OCI-LY1 (cell line): ENCODE data around the gene COL6A3.

Experiments
- EZH2 ChIP-seq: fragments of 200-600 bp; sonication (generic), shearing (Covaris generic); IDR thresholded peaks from 2 replicates; pipeline ENCODE4 v1.8.0; 2017; ENCODE audit warnings: borderline replicate concordance, mixed run types, mild to moderate bottlenecking, antibody characterized with exemption, low read length, moderate library complexity, mixed read lengths
- TF ChIP-seq, protein P1 (sequence below): fragments of 200-600 bp; sonication (generic), shearing (Covaris generic); IDR thresholded peaks from 2 replicates; pipeline ENCODE4 v1.5.1; 2017; ENCODE audit warnings: mild to moderate bottlenecking, antibody characterized with exemption, low read length, moderate library complexity, mixed read lengths

- no peak for TF ChIP-seq EZH2
- TF ChIP-seq, protein P1, sequence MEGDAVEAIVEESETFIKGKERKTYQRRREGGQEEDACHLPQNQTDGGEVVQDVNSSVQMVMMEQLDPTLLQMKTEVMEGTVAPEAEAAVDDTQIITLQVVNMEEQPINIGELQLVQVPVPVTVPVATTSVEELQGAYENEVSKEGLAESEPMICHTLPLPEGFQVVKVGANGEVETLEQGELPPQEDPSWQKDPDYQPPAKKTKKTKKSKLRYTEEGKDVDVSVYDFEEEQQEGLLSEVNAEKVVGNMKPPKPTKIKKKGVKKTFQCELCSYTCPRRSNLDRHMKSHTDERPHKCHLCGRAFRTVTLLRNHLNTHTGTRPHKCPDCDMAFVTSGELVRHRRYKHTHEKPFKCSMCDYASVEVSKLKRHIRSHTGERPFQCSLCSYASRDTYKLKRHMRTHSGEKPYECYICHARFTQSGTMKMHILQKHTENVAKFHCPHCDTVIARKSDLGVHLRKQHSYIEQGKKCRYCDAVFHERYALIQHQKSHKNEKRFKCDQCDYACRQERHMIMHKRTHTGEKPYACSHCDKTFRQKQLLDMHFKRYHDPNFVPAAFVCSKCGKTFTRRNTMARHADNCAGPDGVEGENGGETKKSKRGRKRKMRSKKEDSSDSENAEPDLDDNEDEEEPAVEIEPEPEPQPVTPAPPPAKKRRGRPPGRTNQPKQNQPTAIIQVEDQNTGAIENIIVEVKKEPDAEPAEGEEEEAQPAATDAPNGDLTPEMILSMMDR, result no peak
Measured at GRCh38 chr2:237296756-237297155, 117.2 kb downstream of the COL6A3 start.
